HepG2 (cell line): ENCODE results near the gene REPIN1. TPM values are rescaled to one million over a fixed set of nuclear protein-coding genes. Genes with fewer than 3 reads are reported as not detected.
A peak's percentile ranks its signal among the peaks of the same experiment; 100 is the strongest.

Experiments
- ATAC-seq: fragments of 200-7000 bp; cut with Tn5 transposase; 3 replicates; pipeline ENCODE4 v1.9.1; 2020; ENCODE audit warnings: mild to moderate bottlenecking, moderate library complexity
- BruUV-seq: library from RNA; stranded (reverse); fragments of 400-500 nt; replicated peaks from 2 replicates; lab custom pipeline; 2021; lab: Mats Ljungman, UMichigan
- CTCF ChIA-PET: fragments of 300-600 bp; formaldehyde crosslinking; extraction: SDS; loops from one replicate; lab custom pipeline; 2021; ENCODE audit warnings: low total read pairs, inconsistent platforms, low intra/inter-chr PET ratio; lab: Yijun Ruan, JAX
- POLR2A ChIA-PET: fragments of 350-600 bp; sonication (Branson Sonifier 250); formaldehyde crosslinking; loops from one replicate; lab custom pipeline; 2020; ENCODE audit warnings: antibody characterized with exemption, inconsistent platforms; lab: Yijun Ruan, JAX
- DNase-seq: peaks from one replicate; pipeline ENCODE4 v3.0.0-alpha.2; 2015; ENCODE audit warnings: low spot score
- FAIRE-seq: peaks from 3 replicates; lab custom pipeline; 2011; peaks lifted over from hg19 to GRCh38; lab: Jason Lieb, UNC
- H2AFZ ChIP-seq: one replicate; pipeline ENCODE4 v1.6.1; 2011; ENCODE audit warnings: low read length, inconsistent platforms
- H3K27ac ChIP-seq: fragments of 300-600 bp; 3 replicates; pipeline ENCODE4 v1.8.0; 2011; ENCODE audit warnings: mixed run types, mild to moderate bottlenecking, mixed read lengths, low read length, inconsistent platforms; ENCODE audit not compliant: insufficient read depth; ENCODE audit errors: extremely low read length
- H3K27me3 ChIP-seq, 2 experiments: fragments of 200-600 bp in 1 of 2; 2 replicates in 1 of 2; 3 replicates in 1 of 2; pipeline versions ENCODE4 v1.6.0 to v1.8.0; 2011; ENCODE audit warnings: low read length in 2 of 2, mild to moderate bottlenecking in 2 of 2, moderate library complexity in 2 of 2, inconsistent platforms in 1 of 2; ENCODE audit not compliant: insufficient read depth in 2 of 2, control insufficient read depth in 1 of 2
- H3K36me3 ChIP-seq, 2 experiments: fragments of 200-600 bp in 1 of 2; replicated peaks in 1 of 2; 2 replicates in 1 of 2; 3 replicates in 1 of 2; pipeline versions ENCODE4 v1.5.1 to v1.8.0; 2011; ENCODE audit warnings: low read length in 2 of 2, inconsistent platforms in 1 of 2; ENCODE audit not compliant: insufficient read depth in 2 of 2, control insufficient read depth in 1 of 2
- H3K4me1 ChIP-seq: 2 replicates; pipeline ENCODE4 v1.5.1; 2012; ENCODE audit warnings: low read length, inconsistent platforms; ENCODE audit not compliant: insufficient read depth
- H3K4me2 ChIP-seq: 2 replicates; pipeline ENCODE4 v1.6.0; 2011; ENCODE audit warnings: low read depth, low read length, inconsistent platforms
- H3K4me3 ChIP-seq, 3 experiments: fragments of 200-600 bp in 1 of 3; sonication (generic), shearing (Covaris generic) in 1 of 3; replicated peaks in 1 of 3; 2 replicates each; pipeline ENCODE4 v1.5.1; 2011 to 2016; ENCODE audit warnings: low read length in 3 of 3, inconsistent platforms in 2 of 3, low read depth in 2 of 3, mild to moderate bottlenecking in 2 of 3, control low read depth in 1 of 3, mixed read lengths in 1 of 3; ENCODE audit not compliant: insufficient read depth in 1 of 3
- H3K79me2 ChIP-seq: one replicate; pipeline ENCODE4 v1.6.1; 2011; ENCODE audit warnings: low read length, inconsistent platforms; ENCODE audit not compliant: insufficient read depth
- H3K9ac ChIP-seq: 2 replicates; pipeline ENCODE4 v1.6.0; 2011; ENCODE audit warnings: mild to moderate bottlenecking, low read depth, low read length, inconsistent platforms; ENCODE audit not compliant: insufficient read depth
- H3K9me3 ChIP-seq: 2 replicates; pipeline ENCODE4 v1.5.1; 2012; ENCODE audit warnings: mild to moderate bottlenecking, low read length
- H4K20me1 ChIP-seq: 2 replicates; pipeline ENCODE4 v1.6.0; 2011; ENCODE audit warnings: inconsistent platforms, mild to moderate bottlenecking, low read length, moderate library complexity; ENCODE audit not compliant: insufficient read depth
- AGO1 ChIP-seq: fragments of 200-400 bp; formaldehyde crosslinking; IDR thresholded peaks from 2 replicates; pipeline ENCODE4 v1.6.1; 2017; ENCODE audit warnings: mild to moderate bottlenecking, low read depth, low read length, moderate library complexity; ENCODE audit not compliant: poor library complexity, severe bottlenecking
- AGO2 ChIP-seq: fragments of 200-400 bp; formaldehyde crosslinking; optimal IDR thresholded peaks from 2 replicates; pipeline ENCODE3; 2017; ENCODE audit warnings: mild to moderate bottlenecking, low read depth, low read length, moderate library complexity
- KMT2B ChIP-seq: IDR thresholded peaks from 2 replicates; pipeline ENCODE4 v1.6.1; 2016; ENCODE audit warnings: missing genetic modification reagents, missing compliant biosample characterization
- NFE2L1 ChIP-seq: sonication (generic); formaldehyde crosslinking; IDR thresholded peaks from 2 replicates; pipeline ENCODE4 v1.4.0; 2020; ENCODE audit warnings: missing genetic modification reagents, mild to moderate bottlenecking, borderline replicate concordance
- RBFOX2 ChIP-seq: fragments of 200-400 bp; formaldehyde crosslinking; IDR thresholded peaks from 2 replicates; pipeline ENCODE4 v1.6.1; 2017; ENCODE audit warnings: low read depth, mild to moderate bottlenecking, low read length
- ZBTB38 ChIP-seq: sonication (generic); formaldehyde crosslinking; IDR thresholded peaks from 2 replicates; pipeline ENCODE4 v1.5.1; 2020; ENCODE audit warnings: mild to moderate bottlenecking, missing genetic modification reagents
- ZFP36L2 ChIP-seq: sonication (generic); formaldehyde crosslinking; IDR thresholded peaks from 2 replicates; pipeline ENCODE4 v1.4.0; 2020; ENCODE audit warnings: missing genetic modification reagents
- ZNF616 ChIP-seq: sonication (generic); formaldehyde crosslinking; IDR thresholded peaks from 2 replicates; pipeline ENCODE4 v1.5.0; 2020; ENCODE audit warnings: low read depth, mild to moderate bottlenecking, missing genetic modification reagents
- WGBS: methylation state at CpG from one replicate; pipeline ENCODE4 v1.1.6; 2017; ENCODE audit warnings: low lambda C conversion rate; 5-methylcytosine and 5-hydroxymethylcytosine counted together
- in situ Hi-C: cut with HindIII; loops from 2 replicates; pipeline ENCODE4 v1.10.0; 2017; ENCODE audit warnings: low pct_unique_long_range_greater_than_20kb; ENCODE audit not compliant: extremely low pct_ligation_motif_present
- intact Hi-C: fragments of 100-400 bp; cut with micrococcal nuclease; formaldehyde crosslinking; loops from one replicate; pipeline ENCODE4 v1.10.0; 2022; ENCODE audit not compliant: unreplicated experiment
- polyA plus RNA-seq, 8 experiments: library from polyadenylated mRNA; depleted of rRNA in 3 of 8; stranded (reverse) in 7 of 8; unstranded in 1 of 8; fragments of >200 nt; fragmentation: Illumina TruSeq in 4 of 8; extraction: Trizol in 4 of 8; gene quantifications; 2 replicates each; pipeline versions ENCODE4 v1.2.1 to v1.2.3, GENCODE V29; 2011 to 2016; ENCODE audit warnings: low read depth in 4 of 8, missing spikeins in 1 of 8, mixed read lengths in 1 of 8; ENCODE audit not compliant: insufficient read depth in 1 of 8
- total RNA-seq, 5 experiments: library from RNA; depleted of rRNA; stranded (reverse); fragments of >200 nt; fragmentation: Illumina TruSeq; extraction: Trizol; gene quantifications; 2 replicates each; pipeline ENCODE4 v1.2.3, GENCODE V29; 2016; ENCODE audit warnings: low read depth in 1 of 5
- TF ChIP-seq, protein P1 (sequence below): sonication (generic); formaldehyde crosslinking; IDR thresholded peaks from 2 replicates; pipeline ENCODE4 v1.5.0; 2020; ENCODE audit warnings: missing genetic modification reagents
- TF ChIP-seq, protein P2 (sequence below): sonication (generic); formaldehyde crosslinking; IDR thresholded peaks from 2 replicates; pipeline ENCODE4 v1.8.1; 2023; ENCODE audit warnings: missing genetic modification reagents, inconsistent platforms, borderline replicate concordance

The REPIN1 gene
- total and polyA plus RNA-seq, 2 of the 13 experiments (the other 11 are each of a cell fraction or from before 2014, with no cell fraction given): 69.9 to 108 TPM

DNA sequence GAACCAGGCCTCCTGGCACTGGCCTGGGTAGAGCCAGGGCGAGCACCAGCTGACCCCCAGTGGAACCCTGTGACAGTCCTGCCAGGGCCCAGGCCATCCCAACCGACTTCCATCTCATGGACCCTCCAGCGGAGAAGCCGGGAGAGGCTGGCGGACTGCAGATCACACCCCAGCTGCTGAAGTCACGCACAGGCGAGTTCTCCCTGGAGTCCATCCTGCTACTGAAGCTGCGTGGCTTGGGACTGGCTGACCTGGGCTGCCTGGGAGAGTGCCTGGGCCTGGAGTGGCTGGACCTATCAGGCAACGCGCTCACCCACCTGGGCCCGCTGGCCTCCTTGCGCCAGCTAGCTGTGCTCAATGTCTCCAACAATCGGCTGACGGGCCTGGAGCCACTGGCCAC lies 31.9 kb upstream of the REPIN1 start:
- Histone ChIP-seq H3K9me3 (no peaks in the 10 kb centered on the region), H3K36me3 (peaks cover 8 to 12% of the 10 kb centered on the region in 2 experiments; a peak in 3 of 5 replicates), H4K20me1 (peaks cover 2% of the 10 kb centered on the region; the same call in 1 of the 2 replicates), H3K9ac (no peak overlapping the region), H3K4me1 (peaks cover 18% of the 10 kb centered on the region), H2AFZ (no peak overlapping the region), H3K4me2 (no peak overlapping the region), H3K27ac (no peak overlapping the region), H3K27me3 (no peaks in the 10 kb centered on the region), H3K4me3 (no peak overlapping the region), H3K79me2 (peaks cover 3% of the 10 kb centered on the region)
- ChIA-PET CTCF (no interaction called here), POLR2A (interaction anchor here (1.0 to 2.4 kb wide), 4 partner anchors 12 to 41 kb away, joined by 3 to 9 read pairs (median 5); partner anchors contain the start of genes ACTR3C, LRRC61 and REPIN1)
- TF ChIP-seq KMT2B (no peak), ZBTB38 (CRISPR knock-in tag) (0 out of 2 replicates have a peak, but pooled peaks have one; percentile 16), ZFP36L2 (CRISPR knock-in tag) (no peak)
- intact Hi-C loops: no loop called here
- FAIRE-seq (no peak), ATAC-seq (no peak), DNase-seq (no peak)
- no TSS peak for BruUV-seq
- in situ Hi-C loops: no loop called here
- WGBS: no CpG with 5 or more reads among the region's 14 CpGs

DNA sequence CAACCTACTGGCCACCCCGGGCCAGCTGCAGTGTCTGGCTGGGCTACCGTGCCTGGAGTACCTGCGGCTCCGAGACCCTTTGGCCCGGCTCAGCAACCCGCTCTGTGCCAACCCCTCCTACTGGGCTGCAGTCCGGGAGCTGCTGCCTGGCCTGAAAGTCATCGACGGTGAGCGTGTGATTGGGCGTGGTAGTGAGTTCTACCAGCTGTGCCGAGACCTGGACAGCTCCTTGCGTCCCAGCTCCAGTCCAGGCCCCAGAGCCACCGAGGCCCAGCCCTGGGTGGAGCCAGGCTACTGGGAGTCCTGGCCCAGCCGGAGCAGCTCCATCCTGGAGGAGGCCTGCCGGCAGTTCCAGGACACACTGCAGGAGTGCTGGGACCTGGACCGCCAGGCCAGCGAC lies 31.4 kb upstream of the REPIN1 start:
- FAIRE-seq: no peak

More for the DNA sequence above, 31.4 kb upstream of the REPIN1 start:
- intact Hi-C loops: no loop called here
- in situ Hi-C loops: no loop called here
- Histone ChIP-seq H2AFZ (no peak overlapping the region), H3K9ac (no peak overlapping the region), H3K4me3 (no peak overlapping the region), H3K4me1 (peaks cover 23% of the 10 kb centered on the region), H3K4me2 (no peak overlapping the region), H4K20me1 (peaks cover 2% of the 10 kb centered on the region; the same call in 1 of the 2 replicates), H3K36me3 (peaks cover 8 to 12% of the 10 kb centered on the region in 2 experiments; a peak in 3 of 5 replicates), H3K27me3 (no peaks in the 10 kb centered on the region; a peak in 1 of 5 replicates), H3K27ac (no peak overlapping the region), H3K9me3 (no peaks in the 10 kb centered on the region), H3K79me2 (peaks cover 3% of the 10 kb centered on the region)
- CTCF ChIA-PET: no interaction called here
- ATAC-seq: no peak
- whole genome bisulfite sequencing: 98% methylated on average over 8 of the region's 18 CpGs
- BruUV-seq: no TSS peak
- POLR2A ChIA-PET: interaction anchor here (1.0 to 2.4 kb wide), 5 partner anchors 11 to 41 kb away, joined by 3 to 9 read pairs (median 3); partner anchors contain the start of genes ACTR3C, LRRC61 and REPIN1
- DNase-seq: no peak
- no peak for TF ChIP-seq NFE2L1 (CRISPR knock-in tag)
- TF ChIP-seq ZNF616 (CRISPR knock-in tag): no peak
- peak; percentile 59 for TF ChIP-seq AGO1
- TF ChIP-seq, protein P1, sequence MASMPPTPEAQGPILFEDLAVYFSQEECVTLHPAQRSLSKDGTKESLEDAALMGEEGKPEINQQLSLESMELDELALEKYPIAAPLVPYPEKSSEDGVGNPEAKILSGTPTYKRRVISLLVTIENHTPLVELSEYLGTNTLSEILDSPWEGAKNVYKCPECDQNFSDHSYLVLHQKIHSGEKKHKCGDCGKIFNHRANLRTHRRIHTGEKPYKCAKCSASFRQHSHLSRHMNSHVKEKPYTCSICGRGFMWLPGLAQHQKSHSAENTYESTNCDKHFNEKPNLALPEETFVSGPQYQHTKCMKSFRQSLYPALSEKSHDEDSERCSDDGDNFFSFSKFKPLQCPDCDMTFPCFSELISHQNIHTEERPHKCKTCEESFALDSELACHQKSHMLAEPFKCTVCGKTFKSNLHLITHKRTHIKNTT (CRISPR knock-in tag): no peak
- 0 out of 2 replicates have a peak, but pooled peaks have one; percentile 4 for TF ChIP-seq ZBTB38 (CRISPR knock-in tag)
- peak; percentile 95 for TF ChIP-seq AGO2
- TF ChIP-seq, protein P2, sequence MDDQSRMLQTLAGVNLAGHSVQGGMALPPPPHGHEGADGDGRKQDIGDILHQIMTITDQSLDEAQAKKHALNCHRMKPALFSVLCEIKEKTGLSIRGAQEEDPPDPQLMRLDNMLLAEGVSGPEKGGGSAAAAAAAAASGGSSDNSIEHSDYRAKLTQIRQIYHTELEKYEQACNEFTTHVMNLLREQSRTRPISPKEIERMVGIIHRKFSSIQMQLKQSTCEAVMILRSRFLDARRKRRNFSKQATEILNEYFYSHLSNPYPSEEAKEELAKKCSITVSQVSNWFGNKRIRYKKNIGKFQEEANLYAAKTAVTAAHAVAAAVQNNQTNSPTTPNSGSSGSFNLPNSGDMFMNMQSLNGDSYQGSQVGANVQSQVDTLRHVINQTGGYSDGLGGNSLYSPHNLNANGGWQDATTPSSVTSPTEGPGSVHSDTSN (CRISPR knock-in tag): no peak
- TF ChIP-seq RBFOX2: peak; percentile 77
